Hematopoietic multipotent progenitor cell treated with erythropoietin and hydrocortisone succinate and interleukin-3 and kit ligand, for 6 days (in vitro differentiated cells): ENCODE measurements around the gene FRMD1.

Experiments
- DNase-seq: peaks from one replicate; pipeline ENCODE4 v3.0.0-alpha.2; 2015

Gene FRMD1

DNA sequence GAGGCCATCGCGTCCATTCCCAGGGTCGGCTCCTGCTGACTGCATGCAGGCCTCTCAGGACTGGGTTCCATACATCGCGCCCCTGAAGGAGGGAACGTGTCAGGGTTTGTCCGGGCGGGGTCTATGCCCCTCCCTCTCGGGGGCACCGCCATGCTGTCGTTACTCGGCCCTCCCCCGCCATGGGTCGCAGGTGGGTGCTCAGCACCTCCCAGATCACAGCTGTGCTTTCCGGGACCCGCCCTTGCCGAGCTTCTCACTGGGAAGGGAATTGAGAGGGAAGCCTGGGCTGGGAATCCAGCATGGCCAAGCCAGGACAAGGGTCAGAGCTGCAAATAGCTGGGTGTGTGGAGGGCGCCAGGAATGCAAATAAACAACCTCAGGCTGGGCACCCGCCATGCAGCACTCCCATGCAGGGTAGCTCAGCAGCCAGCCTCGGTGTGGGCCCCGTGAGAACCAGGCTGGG, at the start of gene FRMD1:
TSS of gene FRMD1 (minus strand) at position 270 of the 463 bp plus-strand sequence. CDS start at position 152, 118 bp downstream.
- DNase-seq = no peak

DNA sequence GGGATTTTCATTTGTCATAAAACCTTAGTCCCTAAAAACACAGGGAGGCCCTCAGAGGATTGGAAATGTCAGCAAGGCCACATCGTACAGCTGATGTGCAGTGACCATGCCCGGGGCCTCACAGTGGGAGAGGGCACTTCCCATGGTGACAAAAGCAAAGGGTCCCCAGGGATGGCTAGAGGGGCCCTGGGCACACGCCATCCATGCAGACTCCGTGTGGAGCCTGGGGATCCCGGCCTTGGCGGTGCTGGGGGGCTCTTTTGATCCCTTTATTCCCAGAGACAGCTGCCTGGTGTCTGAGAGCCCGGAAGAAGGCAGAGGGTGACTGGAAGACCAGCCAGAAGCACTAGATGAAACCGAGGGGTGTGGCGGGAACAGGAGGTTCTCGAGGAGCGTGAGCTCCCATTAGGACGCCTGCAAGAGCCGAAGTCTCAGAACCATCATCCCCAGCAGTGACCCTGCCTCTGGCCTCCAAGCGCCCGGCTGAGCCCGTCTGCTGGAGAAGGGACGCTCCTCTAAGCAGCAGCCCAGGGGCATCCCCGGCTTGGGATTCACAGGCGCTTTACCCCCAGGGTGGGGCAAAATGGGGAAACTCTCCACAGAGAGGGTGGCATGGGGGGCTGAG, 49.1 kb upstream of the FRMD1 start:
- no peak for DNase-seq

- no peak for DNase-seq
Observed at GRCh38 chr6:168127384-168127868, 48.4 kb upstream of the FRMD1 start.

GRCh38 chr6:168126566-168127383, 47.8 kb upstream of the FRMD1 start:
- no peak for DNase-seq

GRCh38 chr6:168125429-168126001, 46.5 kb upstream of the FRMD1 start:
- no peak for DNase-seq

DNA sequence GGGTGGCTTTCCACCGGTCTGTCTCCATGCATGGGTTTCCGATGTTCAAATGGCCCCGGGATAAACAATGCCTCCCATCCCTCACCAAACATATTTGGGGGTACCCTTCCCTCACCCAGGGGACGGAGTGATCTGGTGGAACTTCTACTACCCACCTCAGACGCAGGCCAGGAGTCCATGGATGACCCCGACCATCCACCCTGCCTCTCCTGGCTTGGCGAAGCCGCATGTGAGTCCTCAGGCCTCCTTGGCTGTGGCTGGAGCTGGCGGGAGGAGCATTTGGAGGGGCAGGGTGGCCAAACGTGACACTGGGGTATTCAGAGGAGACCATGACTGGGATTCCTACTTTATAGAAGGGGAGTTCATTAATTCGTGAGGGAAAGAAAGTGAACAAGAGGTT, 45.9 kb upstream of the FRMD1 start:
- no peak for DNase-seq

- no peak for DNase-seq
Observed at GRCh38 chr6:168124158-168124557, 45.1 kb upstream of the FRMD1 start.

- no peak for DNase-seq
Observed at GRCh38 chr6:168123165-168123911, 44.3 kb upstream of the FRMD1 start.

- DNase-seq = no peak
Observed at GRCh38 chr6:168122521-168122920, 43.5 kb upstream of the FRMD1 start.

GRCh38 chr6:168122011-168122410, 43.0 kb upstream of the FRMD1 start:
- no peak for DNase-seq

DNA sequence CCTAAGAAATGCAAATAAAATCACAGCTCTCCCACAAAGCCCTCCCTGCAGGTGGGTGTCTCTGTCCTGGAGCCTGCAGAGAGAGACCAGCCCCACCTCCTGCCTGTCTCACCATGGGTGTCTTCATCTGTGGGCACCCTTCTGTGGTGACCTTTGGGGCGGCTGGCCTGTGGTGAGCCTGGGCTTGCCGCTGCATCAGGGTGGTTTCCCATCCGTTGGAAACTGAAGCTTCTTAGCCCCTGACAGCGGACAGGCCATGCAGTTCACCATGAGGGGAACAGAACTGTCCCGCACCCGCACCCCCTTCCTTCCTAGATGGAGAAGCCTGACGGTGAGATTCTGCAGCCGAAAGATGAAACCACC, 42.3 kb upstream of the FRMD1 start:
- DNase-seq = no peak

DNA sequence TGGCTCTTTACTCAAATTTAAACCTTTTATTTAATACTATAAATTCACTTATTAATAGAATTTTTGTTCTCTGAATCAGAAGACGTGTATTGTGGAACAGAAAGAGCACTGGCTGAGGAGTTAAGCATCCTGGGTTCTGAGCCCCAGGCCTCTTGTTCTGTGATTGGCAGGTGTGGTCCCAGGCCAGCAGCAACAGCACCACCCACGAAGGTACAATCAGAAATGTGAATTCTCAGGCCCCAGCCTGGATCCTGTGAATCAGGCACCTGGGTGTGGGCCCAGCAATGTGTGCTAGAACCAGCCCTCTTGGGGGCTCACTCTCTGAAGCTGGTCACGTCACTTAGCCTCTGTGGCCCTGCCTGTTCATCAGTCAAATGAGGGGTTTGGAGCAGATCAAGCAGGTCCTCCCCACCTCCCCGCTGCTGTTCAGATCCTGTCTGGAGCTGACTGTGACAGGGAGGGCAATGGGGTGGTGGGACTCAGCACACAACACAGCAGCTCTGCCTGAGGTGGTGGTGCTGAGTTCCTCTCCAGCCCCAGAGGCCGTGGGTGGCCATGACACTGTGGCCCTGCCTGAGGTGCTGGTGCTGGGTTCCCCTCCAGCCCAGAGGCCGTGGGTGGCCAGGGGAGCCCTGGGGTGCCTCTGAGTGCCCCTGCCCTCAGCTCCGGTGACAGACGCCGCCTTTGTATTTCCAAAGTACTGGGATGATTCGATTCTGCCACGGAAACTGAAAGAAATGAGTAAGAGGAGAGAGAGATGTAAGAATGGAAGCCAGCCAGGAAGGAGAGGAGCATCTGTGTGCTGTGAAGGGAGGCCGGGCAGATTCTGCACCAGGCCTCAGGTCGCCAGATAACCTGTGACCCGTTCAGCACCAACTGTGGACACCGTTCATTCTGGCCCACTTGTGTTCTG, 41.6 kb upstream of the FRMD1 start:
- no peak for DNase-seq

- DNase-seq = no peak
Observed at GRCh38 chr6:168119539-168119938, 40.5 kb upstream of the FRMD1 start.

DNA sequence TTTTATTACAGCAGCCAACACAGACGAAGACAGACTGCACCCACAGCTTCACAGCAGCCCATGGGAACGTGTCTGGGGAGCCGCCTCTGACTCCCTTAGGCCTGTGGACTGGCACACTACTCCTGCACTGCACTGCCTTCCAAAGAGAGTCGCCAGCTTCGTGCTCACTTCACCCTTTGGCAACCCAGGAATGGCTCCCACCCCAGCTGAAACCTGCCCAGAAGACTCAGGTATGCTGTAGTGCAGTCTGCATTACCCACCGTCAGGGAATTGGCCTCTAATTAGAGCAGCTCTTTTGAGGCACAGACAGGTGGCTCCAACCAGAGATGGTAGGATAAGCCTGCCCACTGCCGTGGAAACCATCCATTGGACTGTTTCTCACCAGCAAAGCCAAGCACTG, 39.9 kb upstream of the FRMD1 start:
- DNase-seq = no peak

DNA sequence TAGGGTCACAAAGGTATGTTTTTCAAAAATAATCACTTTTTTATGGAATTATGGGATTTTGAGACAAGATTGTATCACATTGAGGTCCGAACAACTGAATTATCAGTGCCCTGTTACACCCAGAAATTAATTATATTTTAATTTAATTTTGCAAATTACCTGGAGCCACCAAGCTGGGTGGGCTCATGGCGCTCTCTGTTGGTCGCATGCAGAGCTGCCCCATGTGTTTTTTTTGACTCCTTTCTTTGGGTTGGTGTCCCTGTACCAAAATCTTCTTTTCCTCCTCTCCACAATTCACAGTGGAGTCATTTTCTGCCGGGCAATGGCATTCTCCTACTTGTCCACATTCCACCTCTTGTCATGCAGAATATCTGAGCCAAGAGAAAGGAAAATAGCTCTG, 38.9 kb upstream of the FRMD1 start:
- no peak for DNase-seq

DNA sequence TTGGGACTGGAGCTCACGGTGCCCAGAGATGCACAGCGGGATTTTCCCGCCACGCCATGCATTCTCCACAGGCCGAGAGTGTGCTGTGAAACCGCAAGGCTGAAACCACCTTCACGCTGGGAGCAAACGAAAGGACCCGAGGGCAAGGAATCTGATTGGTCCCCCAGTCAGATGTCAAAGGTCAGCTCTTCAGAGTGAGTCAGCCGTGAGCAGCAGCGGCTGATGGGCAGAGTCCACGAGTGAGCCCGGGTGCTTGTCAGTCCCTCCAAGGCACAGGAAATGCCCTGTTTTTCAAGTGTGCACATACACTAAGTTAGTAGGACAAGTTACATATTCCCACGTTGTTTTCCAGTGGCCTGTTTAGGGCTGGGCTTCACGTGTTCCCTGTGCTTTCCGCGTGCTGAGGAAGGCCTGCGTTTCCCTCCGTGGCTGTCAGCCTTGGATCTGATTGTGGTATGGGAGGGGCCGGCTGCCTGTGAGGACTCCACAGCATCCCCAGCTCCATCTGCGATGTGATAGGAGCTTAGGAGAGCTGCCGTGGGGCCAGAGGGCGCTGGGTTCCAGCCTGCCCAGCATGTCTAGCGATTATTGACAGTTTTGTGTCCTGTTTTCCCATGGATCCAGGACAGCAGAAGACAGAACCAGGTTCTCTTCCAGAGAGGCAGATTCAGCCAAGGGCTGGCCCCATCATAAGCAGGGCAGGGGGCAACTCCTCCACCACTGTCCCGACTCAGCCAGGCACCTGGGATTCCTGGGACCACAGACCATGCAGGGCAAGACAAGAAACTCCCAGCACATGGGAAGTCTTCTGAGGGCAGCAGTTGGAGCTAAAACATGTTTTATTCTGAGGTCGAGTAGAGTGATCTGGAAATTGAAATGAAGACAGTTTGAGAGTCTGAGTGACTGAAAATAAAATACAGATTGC, 38.2 kb upstream of the FRMD1 start:
- DNase-seq = no peak

DNA sequence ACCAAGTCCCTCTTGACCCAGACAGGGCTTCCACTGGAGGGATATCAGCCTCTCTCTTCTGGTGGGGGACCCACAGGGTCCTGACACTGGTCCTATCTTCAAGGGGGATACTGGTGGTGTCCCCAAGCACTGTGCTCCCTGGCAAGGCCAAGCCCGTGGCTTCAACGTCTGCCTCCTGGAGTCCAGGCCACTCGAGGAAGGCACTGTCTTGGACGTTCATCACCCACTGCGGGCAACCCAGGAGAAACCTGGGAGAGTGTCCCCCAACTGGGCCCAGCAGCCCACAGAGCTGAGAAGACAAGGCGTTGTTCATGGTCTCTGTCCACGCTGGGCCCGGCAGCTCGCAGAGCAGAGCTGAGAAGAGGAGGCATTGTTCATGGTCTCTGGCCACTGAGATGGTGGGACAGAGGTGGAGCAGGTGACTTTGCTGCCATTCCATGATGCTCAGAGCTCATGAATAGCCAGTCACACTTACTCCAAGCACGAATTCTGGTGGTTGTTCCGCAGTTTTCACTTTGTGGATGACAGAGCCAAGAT, 37.5 kb upstream of the FRMD1 start:
- DNase-seq = no peak

- no peak for DNase-seq
Observed at GRCh38 chr6:168115748-168116437, 36.9 kb upstream of the FRMD1 start.

GRCh38 chr6:168113226-168113625, 34.2 kb upstream of the FRMD1 start:
- DNase-seq = no peak

- DNase-seq = no peak
Observed at GRCh38 chr6:168111911-168112310, 32.9 kb upstream of the FRMD1 start.
